Fibroblast of gingiva (primary cell): Measurements from ENCODE around the gene HCFC1R1.
"Not testable (repeated sequence)": the region's sequence is repeated elsewhere in the genome, so short reads cannot be mapped to it uniquely, and the experiment has no call there.

Source experiments
- DNase-seq: peaks from one replicate; pipeline ENCODE4 v3.0.0-alpha.2; 2011; ENCODE audit warnings: low read depth

The HCFC1R1 gene

GRCh38 chr16:3023669-3024478 lies at the start of gene HCFC1R1, which contains the start of gene THOC6:
Gene HCFC1R1 (minus strand): TSS chr16:3023942. CDS start chr16:3023941, 1 bp downstream.
Gene THOC6 (plus strand): TSS chr16:3024035. CDS start chr16:3024327, 292 bp downstream.
- peak; percentile 96 for DNase-seq

- no peak for DNase-seq
Observed at GRCh38 chr16:3073448-3073847, 49.7 kb upstream of the HCFC1R1 start.

DNA sequence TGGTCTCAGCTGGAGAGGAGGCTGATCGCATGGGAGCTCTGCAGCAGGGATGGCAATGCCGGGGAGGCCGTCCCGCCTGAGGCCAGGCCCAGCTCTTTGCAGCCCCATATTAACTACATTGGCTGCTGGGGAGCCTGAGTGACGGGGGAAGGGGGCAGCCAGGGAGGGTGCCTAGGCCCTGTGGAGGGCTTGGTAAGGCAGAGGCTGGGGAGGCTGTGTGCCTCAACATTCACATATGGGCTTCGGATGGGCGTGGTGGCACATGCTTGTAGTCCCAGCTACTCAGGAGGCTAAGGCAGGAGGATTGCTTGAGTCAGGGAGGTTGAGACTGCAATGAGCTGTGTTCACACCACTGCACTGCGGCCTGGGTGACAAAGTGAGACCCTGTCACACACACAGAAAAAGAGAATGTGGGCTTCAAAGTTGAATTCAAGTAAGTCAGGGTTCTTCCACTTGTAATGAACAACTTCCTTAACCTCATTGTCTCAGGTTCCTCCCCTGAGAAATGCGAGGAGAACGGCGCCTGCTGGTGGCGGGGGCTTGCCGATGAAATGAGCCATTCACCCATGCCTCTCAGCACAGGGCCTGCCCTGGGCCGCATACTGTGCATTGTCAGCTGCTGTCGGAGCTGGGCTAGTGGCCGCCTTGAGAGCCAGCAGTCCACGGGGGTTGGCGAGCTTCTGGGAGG lies 49.0 kb upstream of the HCFC1R1 start:
- not testable (repeated sequence) for DNase-seq

GRCh38 chr16:3072148-3072547 lies 48.4 kb upstream of the HCFC1R1 start:
- not testable (repeated sequence) for DNase-seq

DNA sequence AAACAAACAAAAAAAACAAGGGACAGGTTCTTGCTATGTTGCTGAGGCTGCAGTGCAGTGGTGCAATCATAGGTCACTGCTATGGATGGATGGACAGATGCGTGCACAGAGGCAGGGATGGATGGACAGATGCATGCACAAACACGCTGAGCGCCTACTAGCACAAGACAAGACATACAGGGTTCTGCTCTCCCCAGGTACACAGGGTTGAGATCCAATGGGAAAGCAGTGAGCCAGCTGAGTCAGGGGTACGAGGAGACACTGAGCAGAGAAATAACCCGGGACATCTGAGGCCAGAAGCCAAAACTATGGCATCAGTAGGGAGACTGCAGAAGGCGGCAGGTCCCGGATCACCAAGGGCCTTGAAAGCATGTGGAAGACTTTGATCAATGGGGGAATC lies 47.9 kb upstream of the HCFC1R1 start:
- DNase-seq, result no peak

GRCh38 chr16:3070608-3071111 lies 46.9 kb upstream of the HCFC1R1 start:
- no peak for DNase-seq

DNA sequence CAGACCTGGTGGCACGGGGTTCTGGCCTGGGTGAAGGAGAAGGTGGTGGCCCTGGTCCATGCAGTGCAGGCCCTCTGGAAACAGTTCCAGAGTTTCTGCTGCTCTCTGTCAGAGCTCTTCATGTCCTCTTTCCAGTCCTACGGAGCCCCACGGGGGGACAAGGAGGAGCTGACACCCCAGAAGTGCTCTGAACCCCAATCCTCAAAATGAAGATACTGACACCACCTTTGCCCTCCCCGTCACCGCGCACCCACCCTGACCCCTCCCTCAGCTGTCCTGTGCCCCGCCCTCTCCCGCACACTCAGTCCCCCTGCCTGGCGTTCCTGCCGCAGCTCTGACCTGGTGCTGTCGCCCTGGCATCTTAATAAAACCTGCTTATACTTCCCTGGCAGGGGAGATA lies 45.4 kb upstream of the HCFC1R1 start:
- DNase-seq, result not testable (repeated sequence)

GRCh38 chr16:3068487-3068886 lies 44.7 kb upstream of the HCFC1R1 start:
- DNase-seq, result no peak

DNA sequence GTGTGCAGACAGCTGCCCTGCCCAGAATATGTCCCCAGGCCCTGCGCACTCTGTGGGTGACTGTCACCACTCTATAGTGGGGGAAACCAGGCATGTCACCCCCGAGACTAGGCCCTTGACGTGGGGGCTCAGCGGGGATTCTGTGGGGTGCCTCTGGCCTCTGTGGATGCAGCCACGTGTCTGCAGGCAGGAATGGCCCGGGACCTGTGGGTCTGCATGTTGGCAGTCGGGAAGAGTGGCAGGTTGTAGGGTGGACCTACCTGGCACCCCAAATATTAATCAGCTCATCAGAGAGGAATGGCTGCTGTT lies 42.7 kb upstream of the HCFC1R1 start:
- no peak for DNase-seq

DNA sequence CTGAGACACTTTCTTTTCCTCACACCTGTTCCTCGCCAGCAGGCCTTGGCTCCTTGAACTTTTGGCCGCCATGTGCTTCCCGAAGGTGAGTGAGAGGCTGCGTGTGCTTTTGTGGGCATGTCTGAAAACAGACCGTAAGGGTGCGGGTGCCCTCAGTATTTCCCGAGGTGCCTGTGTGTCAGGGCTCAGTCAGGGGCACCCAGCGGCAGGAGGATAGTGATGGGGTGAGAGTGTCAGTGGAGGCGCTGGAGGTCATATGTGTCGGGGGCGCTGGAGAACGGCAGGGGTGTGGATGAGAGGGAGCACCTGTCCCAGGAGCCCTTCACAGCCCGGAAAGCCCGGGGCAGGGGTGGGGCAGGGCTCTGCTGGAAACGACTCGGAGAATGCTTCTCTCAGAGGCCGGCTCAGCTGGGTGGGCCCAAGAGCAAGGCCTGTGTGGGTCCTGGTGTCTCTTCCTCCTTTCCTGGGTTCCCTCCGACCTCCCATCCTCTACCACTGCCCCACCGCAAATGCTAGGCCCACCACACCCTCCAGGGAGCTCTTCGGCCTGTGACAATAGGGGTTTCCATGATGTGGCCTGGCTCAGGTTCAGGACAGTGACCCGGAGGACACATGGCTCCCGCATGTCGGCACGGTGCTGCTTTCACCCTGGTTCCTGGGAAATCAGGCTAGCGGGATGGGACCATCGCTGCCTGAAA lies 42.1 kb upstream of the HCFC1R1 start:
- DNase-seq, result no peak

GRCh38 chr16:3065069-3065741 lies 41.5 kb upstream of the HCFC1R1 start, which contains the start of gene IL32:
Gene IL32 (plus strand): TSS chr16:3065640. CDS start chr16:3065812, 172 bp downstream.
- peak; percentile 39 for DNase-seq

- no peak for DNase-seq
Observed at GRCh38 chr16:3063625-3064386, 40.1 kb upstream of the HCFC1R1 start.

GRCh38 chr16:3062553-3062952 lies 38.8 kb upstream of the HCFC1R1 start:
- no peak for DNase-seq

GRCh38 chr16:3060339-3061127 lies 36.8 kb upstream of the HCFC1R1 start:
- no peak for DNase-seq

GRCh38 chr16:3059723-3060242 lies 36.0 kb upstream of the HCFC1R1 start:
- no peak for DNase-seq

DNA sequence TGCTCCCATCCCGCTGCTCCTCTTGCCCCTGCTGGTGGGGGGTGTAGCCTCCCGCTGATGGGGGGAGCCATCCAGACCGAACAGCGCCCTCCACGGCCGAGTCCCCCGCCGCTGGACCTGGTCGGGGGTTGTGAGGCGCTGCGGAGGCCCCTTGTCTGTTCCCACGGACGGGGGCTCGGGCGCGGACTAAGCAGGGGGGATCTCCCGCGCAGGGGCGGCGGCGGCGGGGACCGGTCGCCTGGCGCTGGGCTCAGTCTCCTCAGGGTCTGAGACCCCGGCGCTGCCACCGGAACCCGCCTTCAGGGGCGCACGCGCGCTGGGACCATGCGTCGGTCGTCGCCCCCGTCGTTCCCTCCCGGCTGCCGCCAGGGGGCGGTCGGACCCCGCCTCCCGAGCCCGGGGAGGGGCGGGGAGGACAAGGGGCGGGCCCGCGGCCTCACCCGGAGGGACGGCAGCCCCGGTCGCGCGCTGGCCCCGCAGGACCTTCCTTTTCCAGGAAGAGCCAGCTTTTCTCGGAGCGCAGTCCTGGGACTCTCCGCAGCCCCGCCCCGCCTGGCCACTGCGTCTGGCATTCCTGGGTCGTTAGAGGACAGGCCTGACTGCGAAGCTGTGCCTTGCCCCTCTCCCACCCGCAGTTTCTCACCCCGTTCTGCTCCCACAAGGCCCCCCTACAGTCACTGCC lies 35.4 kb upstream of the HCFC1R1 start:
- peak; percentile 88 for DNase-seq

- DNase-seq, result no peak
Observed at GRCh38 chr16:3058139-3059030, 34.6 kb upstream of the HCFC1R1 start.
